GM23338 (cell line): ENCODE measurements around the gene MIEN1. TPM values are rescaled to one million over a fixed set of nuclear protein-coding genes. Genes with fewer than 3 reads are reported as not detected.

Source experiments
- ATAC-seq: fragments of 200-7000 bp; cut with Tn5 transposase; 3 replicates; pipeline ENCODE4 v1.9.1; 2020
- DNase-seq: peaks from one replicate; pipeline ENCODE4 v3.0.0-alpha.2; 2015; ENCODE audit warnings: low spot score
- H2AFZ ChIP-seq: fragments of 200-600 bp; sonication (generic); 2 replicates; pipeline ENCODE4 v1.8.0; 2016; ENCODE audit warnings: antibody characterized with exemption, mild to moderate bottlenecking, moderate library complexity
- H3F3A ChIP-seq: fragments of 200-600 bp; sonication (generic); replicated peaks from 2 replicates; pipeline ENCODE4 v1.8.0; 2017; ENCODE audit warnings: antibody characterized with exemption, mixed run types, low read depth
- H3K27ac ChIP-seq: fragments of 200-600 bp; sonication (generic); 2 replicates; pipeline ENCODE4 v1.6.1; 2016; ENCODE audit warnings: low read depth
- H3K27me3 ChIP-seq: fragments of 200-600 bp; sonication (generic); 2 replicates; pipeline ENCODE4 v1.8.0; 2016; ENCODE audit warnings: mild to moderate bottlenecking, mixed run types, moderate library complexity; ENCODE audit not compliant: insufficient read depth
- H3K36me3 ChIP-seq: fragments of 200-600 bp; sonication (generic); 2 replicates; pipeline ENCODE4 v1.8.0; 2016; ENCODE audit warnings: mild to moderate bottlenecking; ENCODE audit not compliant: insufficient read depth
- H3K4me1 ChIP-seq: fragments of 200-600 bp; sonication (generic); 2 replicates; pipeline ENCODE4 v1.8.0; 2016; ENCODE audit warnings: mild to moderate bottlenecking, moderate library complexity; ENCODE audit not compliant: insufficient read depth
- H3K4me2 ChIP-seq: fragments of 200-600 bp; sonication (generic); 2 replicates; pipeline ENCODE4 v1.7.1; 2017; ENCODE audit warnings: mixed run types
- H3K4me3 ChIP-seq: fragments of 200-600 bp; sonication (generic); 2 replicates; pipeline ENCODE4 v1.6.1; 2016; ENCODE audit warnings: mixed run types
- H3K79me2 ChIP-seq: fragments of 200-600 bp; sonication (generic); replicated peaks from 2 replicates; pipeline ENCODE4 v1.8.0; 2017; ENCODE audit warnings: mild to moderate bottlenecking; ENCODE audit not compliant: insufficient read depth
- H3K9me2 ChIP-seq: fragments of 200-600 bp; sonication (generic); 2 replicates; pipeline ENCODE4 v1.8.0; 2017; ENCODE audit not compliant: insufficient read depth
- H4K20me1 ChIP-seq: fragments of 200-600 bp; sonication (generic); replicated peaks from 2 replicates; pipeline ENCODE4 v1.8.0; 2017; ENCODE audit warnings: mild to moderate bottlenecking; ENCODE audit not compliant: insufficient read depth
- H3K27ac Mint-ChIP-seq: 2 replicates; pipeline ENCODE4 v1.8.0; 2020; ENCODE audit warnings: inconsistent platforms, mild to moderate bottlenecking, moderate library complexity, mixed read lengths
- H3K27me3 Mint-ChIP-seq: 3 replicates; pipeline ENCODE4 v1.8.0; 2022; ENCODE audit warnings: low read depth, mild to moderate bottlenecking, moderate library complexity, mixed read lengths, inconsistent platforms; ENCODE audit not compliant: insufficient read depth, poor library complexity
- H3K36me3 Mint-ChIP-seq: 3 replicates; pipeline ENCODE4 v1.8.0; 2021; ENCODE audit warnings: low read depth, mild to moderate bottlenecking, inconsistent platforms, moderate library complexity, mixed read lengths
- H3K4me1 Mint-ChIP-seq: 3 replicates; pipeline ENCODE4 v1.8.0; 2020; ENCODE audit warnings: mild to moderate bottlenecking, inconsistent platforms, mixed read lengths
- H3K4me3 Mint-ChIP-seq: 3 replicates; pipeline ENCODE4 v1.8.0; 2021; ENCODE audit warnings: moderate library complexity, mild to moderate bottlenecking, inconsistent platforms, mixed read lengths
- H3K9me3 Mint-ChIP-seq: 3 replicates; pipeline ENCODE4 v1.8.0; 2020; ENCODE audit warnings: moderate library complexity, mild to moderate bottlenecking, inconsistent platforms, mixed read lengths
- CREB1 ChIP-seq: fragments of 250-450 bp; sonication (Bioruptor Pico); IDR thresholded peaks from 2 replicates; pipeline ENCODE4 v1.5.0; 2020; ENCODE audit warnings: low read depth, mild to moderate bottlenecking, moderate library complexity
- EZH2 ChIP-seq: fragments of 200-600 bp; sonication (generic); IDR thresholded peaks from one replicate; pipeline ENCODE4 v1.8.0; 2017; ENCODE audit warnings: antibody characterized with exemption, mild to moderate bottlenecking, low read depth; ENCODE audit not compliant: unreplicated experiment
- EZH2phosphoT487 ChIP-seq: fragments of 200-600 bp; sonication (generic); IDR thresholded peaks from one replicate; pipeline ENCODE4 v1.8.1; 2018; ENCODE audit warnings: antibody characterized with exemption; ENCODE audit not compliant: unreplicated experiment
- JUNB ChIP-seq: IDR thresholded peaks from one replicate; pipeline ENCODE4 v1.6.1; 2016; ENCODE audit warnings: antibody characterized with exemption; ENCODE audit not compliant: unreplicated experiment
- NANOG ChIP-seq: IDR thresholded peaks from 2 replicates; pipeline ENCODE4 v1.6.1; 2016; ENCODE audit warnings: antibody characterized with exemption, borderline replicate concordance
- POLR2AphosphoS5 ChIP-seq: IDR thresholded peaks from 2 replicates; pipeline ENCODE4 v1.6.1; 2016; ENCODE audit warnings: antibody characterized with exemption, low read depth
- REST ChIP-seq: IDR thresholded peaks from one replicate; pipeline ENCODE4 v1.6.1; 2018; ENCODE audit warnings: antibody characterized with exemption; ENCODE audit not compliant: unreplicated experiment
- STAT1 ChIP-seq: IDR thresholded peaks from one replicate; pipeline ENCODE4 v1.6.1; 2016; ENCODE audit warnings: antibody characterized with exemption; ENCODE audit not compliant: unreplicated experiment
- ZNF114 ChIP-seq: fragments of 250-450 bp; sonication (Bioruptor Pico); IDR thresholded peaks from 2 replicates; pipeline ENCODE4 v1.5.0; 2020; ENCODE audit warnings: mild to moderate bottlenecking, moderate library complexity
- ZNF331 ChIP-seq: fragments of 250-450 bp; sonication (Bioruptor Pico); IDR thresholded peaks from 2 replicates; pipeline ENCODE4 v1.5.0; 2020; ENCODE audit warnings: low read depth, mild to moderate bottlenecking, moderate library complexity
- polyA plus RNA-seq: library from polyadenylated mRNA; unstranded; fragments of >200 nt; fragmentation: Nextera tagmentation; extraction: Ambion mirVana; gene quantifications from 2 replicates; pipeline ENCODE4 v1.2.1, GENCODE V29; 2016
- total RNA-seq: library from RNA; depleted of rRNA; stranded (reverse); fragments of >200 nt; shearing (Covaris generic); gene quantifications from 2 replicates; pipeline ENCODE4 v1.2.3, GENCODE V29; 2014
- TF ChIP-seq, protein P1 (sequence below): fragments of 250-450 bp; sonication (Bioruptor Pico); IDR thresholded peaks from 2 replicates; pipeline ENCODE4 v1.5.0; 2020; ENCODE audit warnings: mild to moderate bottlenecking, moderate library complexity
- TF ChIP-seq, protein P2 (sequence below), 2 experiments: fragments of 200-600 bp in 1 of 2; sonication (generic) in 1 of 2; conservative IDR thresholded peaks; 2 replicates each; pipeline versions ENCODE4 v1.5.1 to v1.6.1; 2016 to 2017; ENCODE audit warnings: antibody characterized with exemption in 2 of 2, low read depth in 2 of 2, mild to moderate bottlenecking in 2 of 2, moderate library complexity in 1 of 2
- TF ChIP-seq, protein P3 (sequence below): IDR thresholded peaks from 2 replicates; pipeline ENCODE4 v1.6.1; 2016; ENCODE audit warnings: antibody characterized with exemption

The MIEN1 gene
- total and polyA plus RNA-seq, 2 experiments from 2014 or later, result 37.1 to 91.8 TPM

GRCh38 chr17:39774047-39774446, 43.7 kb upstream of the MIEN1 start:
- H3K79me2 ChIP-seq, result no peaks in the 10 kb centered on the region
- H3F3A ChIP-seq, result no peaks in the 10 kb centered on the region
- no peaks in the 10 kb centered on the region for H4K20me1 ChIP-seq
- no peaks in the 10 kb centered on the region for H3K9me2 ChIP-seq
- H3K4me3 ChIP-seq, result no peak overlapping the region
- TF ChIP-seq POLR2AphosphoS5 (no peak), NANOG (no peak), REST (no peak), ZNF114 (no peak), ZNF331 (CRISPR knock-in tag) (no peak), JUNB (no peak), EZH2phosphoT487 (no peak), CREB1 (CRISPR knock-in tag) (no peak), STAT1 (no peak), EZH2 (no peak)
- TF ChIP-seq, protein P1, sequence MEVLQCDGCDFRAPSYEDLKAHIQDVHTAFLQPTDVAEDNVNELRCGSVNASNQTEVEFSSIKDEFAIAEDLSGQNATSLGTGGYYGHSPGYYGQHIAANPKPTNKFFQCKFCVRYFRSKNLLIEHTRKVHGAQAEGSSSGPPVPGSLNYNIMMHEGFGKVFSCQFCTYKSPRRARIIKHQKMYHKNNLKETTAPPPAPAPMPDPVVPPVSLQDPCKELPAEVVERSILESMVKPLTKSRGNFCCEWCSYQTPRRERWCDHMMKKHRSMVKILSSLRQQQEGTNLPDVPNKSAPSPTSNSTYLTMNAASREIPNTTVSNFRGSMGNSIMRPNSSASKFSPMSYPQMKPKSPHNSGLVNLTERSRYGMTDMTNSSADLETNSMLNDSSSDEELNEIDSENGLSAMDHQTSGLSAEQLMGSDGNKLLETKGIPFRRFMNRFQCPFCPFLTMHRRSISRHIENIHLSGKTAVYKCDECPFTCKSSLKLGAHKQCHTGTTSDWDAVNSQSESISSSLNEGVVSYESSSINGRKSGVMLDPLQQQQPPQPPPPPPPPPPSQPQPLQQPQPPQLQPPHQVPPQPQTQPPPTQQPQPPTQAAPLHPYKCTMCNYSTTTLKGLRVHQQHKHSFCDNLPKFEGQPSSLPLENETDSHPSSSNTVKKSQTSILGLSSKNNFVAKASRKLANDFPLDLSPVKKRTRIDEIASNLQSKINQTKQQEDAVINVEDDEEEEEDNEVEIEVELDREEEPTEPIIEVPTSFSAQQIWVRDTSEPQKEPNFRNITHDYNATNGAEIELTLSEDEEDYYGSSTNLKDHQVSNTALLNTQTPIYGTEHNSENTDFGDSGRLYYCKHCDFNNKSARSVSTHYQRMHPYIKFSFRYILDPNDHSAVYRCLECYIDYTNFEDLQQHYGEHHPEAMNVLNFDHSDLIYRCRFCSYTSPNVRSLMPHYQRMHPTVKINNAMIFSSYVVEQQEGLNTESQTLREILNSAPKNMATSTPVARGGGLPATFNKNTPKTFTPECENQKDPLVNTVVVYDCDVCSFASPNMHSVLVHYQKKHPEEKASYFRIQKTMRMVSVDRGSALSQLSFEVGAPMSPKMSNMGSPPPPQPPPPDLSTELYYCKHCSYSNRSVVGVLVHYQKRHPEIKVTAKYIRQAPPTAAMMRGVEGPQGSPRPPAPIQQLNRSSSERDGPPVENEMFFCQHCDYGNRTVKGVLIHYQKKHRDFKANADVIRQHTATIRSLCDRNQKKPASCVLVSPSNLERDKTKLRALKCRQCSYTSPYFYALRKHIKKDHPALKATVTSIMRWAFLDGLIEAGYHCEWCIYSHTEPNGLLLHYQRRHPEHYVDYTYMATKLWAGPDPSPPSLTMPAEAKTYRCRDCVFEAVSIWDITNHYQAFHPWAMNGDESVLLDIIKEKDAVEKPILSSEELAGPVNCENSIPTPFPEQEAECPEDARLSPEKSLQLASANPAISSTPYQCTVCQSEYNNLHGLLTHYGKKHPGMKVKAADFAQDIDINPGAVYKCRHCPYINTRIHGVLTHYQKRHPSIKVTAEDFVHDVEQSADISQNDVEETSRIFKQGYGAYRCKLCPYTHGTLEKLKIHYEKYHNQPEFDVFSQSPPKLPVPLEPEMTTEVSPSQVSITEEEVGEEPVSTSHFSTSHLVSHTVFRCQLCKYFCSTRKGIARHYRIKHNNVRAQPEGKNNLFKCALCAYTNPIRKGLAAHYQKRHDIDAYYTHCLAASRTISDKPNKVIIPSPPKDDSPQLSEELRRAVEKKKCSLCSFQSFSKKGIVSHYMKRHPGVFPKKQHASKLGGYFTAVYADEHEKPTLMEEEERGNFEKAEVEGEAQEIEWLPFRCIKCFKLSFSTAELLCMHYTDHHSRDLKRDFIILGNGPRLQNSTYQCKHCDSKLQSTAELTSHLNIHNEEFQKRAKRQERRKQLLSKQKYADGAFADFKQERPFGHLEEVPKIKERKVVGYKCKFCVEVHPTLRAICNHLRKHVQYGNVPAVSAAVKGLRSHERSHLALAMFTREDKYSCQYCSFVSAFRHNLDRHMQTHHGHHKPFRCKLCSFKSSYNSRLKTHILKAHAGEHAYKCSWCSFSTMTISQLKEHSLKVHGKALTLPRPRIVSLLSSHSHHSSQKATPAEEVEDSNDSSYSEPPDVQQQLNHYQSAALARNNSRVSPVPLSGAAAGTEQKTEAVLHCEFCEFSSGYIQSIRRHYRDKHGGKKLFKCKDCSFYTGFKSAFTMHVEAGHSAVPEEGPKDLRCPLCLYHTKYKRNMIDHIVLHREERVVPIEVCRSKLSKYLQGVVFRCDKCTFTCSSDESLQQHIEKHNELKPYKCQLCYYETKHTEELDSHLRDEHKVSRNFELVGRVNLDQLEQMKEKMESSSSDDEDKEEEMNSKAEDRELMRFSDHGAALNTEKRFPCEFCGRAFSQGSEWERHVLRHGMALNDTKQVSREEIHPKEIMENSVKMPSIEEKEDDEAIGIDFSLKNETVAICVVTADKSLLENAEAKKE, result no peak
- TF ChIP-seq, protein P2, sequence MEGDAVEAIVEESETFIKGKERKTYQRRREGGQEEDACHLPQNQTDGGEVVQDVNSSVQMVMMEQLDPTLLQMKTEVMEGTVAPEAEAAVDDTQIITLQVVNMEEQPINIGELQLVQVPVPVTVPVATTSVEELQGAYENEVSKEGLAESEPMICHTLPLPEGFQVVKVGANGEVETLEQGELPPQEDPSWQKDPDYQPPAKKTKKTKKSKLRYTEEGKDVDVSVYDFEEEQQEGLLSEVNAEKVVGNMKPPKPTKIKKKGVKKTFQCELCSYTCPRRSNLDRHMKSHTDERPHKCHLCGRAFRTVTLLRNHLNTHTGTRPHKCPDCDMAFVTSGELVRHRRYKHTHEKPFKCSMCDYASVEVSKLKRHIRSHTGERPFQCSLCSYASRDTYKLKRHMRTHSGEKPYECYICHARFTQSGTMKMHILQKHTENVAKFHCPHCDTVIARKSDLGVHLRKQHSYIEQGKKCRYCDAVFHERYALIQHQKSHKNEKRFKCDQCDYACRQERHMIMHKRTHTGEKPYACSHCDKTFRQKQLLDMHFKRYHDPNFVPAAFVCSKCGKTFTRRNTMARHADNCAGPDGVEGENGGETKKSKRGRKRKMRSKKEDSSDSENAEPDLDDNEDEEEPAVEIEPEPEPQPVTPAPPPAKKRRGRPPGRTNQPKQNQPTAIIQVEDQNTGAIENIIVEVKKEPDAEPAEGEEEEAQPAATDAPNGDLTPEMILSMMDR (conservative IDR thresholded peaks at IDR 0.05; ENCODE audit: low read depth in 2 of 2), result no peak
- TF ChIP-seq, protein P3, sequence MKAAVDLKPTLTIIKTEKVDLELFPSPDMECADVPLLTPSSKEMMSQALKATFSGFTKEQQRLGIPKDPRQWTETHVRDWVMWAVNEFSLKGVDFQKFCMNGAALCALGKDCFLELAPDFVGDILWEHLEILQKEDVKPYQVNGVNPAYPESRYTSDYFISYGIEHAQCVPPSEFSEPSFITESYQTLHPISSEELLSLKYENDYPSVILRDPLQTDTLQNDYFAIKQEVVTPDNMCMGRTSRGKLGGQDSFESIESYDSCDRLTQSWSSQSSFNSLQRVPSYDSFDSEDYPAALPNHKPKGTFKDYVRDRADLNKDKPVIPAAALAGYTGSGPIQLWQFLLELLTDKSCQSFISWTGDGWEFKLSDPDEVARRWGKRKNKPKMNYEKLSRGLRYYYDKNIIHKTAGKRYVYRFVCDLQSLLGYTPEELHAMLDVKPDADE, result no peak
- no peaks in the 10 kb centered on the region for H3K27me3 ChIP-seq
- no peak overlapping the region for H3K4me3 Mint-ChIP-seq
- DNase-seq (no peak), ATAC-seq (no peak)
- H3K9me3 Mint-ChIP-seq, result no peaks in the 10 kb centered on the region
- no peaks in the 10 kb centered on the region for H3K36me3 Mint-ChIP-seq
- H3K27me3 Mint-ChIP-seq, result peaks cover 6% of the 10 kb centered on the region
- H3K4me1 ChIP-seq, result no peaks in the 10 kb centered on the region
- no peaks in the 10 kb centered on the region for H3K36me3 ChIP-seq
- H3K4me1 Mint-ChIP-seq, result peaks cover 14% of the 10 kb centered on the region
- H3K4me2 ChIP-seq, result no peak overlapping the region
- H3K27ac Mint-ChIP-seq, result no peak overlapping the region
- H2AFZ ChIP-seq, result no peak overlapping the region; the same call in 1 of the 2 replicates
- H3K27ac ChIP-seq, result no peak overlapping the region
